Dedifferentiated amniotic fluid mesenchymal stem cell (primary cell): ENCODE measurements around the gene DYSF.
A peak's percentile ranks its signal among the peaks of the same experiment; 100 is the strongest.

Experiments
- DNase-seq: peaks from one replicate; pipeline ENCODE4 v3.0.0-alpha.2; 2016; ENCODE audit errors: extremely low spot score

The DYSF gene

DNA sequence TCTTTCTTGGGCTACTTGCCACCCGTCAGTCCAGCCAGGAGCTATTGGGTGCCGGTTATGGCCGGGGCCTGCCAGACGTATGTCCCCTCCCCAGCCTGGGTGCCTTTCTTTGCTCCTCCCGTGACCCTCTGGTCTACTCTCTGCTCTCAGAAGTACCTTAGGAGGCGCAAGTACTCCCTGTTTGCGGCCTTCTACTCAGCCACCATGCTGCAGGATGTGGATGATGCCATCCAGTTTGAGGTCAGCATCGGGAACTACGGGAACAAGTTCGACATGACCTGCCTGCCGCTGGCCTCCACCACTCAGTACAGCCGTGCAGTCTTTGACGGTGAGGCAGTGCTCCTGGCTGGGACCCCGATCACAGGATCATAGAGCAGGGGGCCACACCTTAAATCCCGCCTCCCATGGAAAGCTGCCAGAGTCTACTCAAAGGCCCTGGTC, 99.5 kb downstream of the DYSF start:
- no peak for DNase-seq

DNA sequence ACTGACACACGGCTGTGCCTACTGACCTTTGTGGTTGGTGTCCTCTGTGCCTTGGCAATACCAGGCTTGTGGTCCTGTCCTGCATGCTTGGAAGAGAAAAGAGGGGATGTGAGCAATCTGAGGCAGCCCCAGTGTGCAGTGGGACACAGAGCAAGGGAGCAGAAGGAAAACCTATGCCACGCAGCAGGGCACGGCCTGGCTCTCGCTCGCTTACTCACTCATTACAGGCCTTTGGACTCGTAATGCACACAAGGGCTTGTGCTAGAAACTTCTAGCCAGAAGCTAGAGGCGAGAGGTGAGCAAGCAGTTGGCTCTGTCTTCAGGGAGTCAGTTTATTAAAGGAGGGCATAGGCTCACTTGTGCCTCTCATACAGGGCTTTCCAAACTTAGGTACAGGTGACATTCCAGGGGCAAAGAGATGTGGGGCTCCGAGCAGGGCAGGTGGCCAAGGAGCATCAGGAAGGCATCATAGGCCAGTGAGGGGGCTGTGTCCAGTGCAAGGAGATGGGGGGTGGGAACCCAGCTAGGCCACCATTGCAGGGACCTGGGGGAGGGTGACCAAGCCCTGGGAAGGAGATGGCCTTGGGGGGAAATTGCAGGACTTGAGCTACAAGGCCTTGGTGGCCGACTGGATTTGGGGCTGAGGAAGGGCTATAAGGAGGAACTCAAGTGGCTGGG, 100.8 kb downstream of the DYSF start:
- no peak for DNase-seq

DNA sequence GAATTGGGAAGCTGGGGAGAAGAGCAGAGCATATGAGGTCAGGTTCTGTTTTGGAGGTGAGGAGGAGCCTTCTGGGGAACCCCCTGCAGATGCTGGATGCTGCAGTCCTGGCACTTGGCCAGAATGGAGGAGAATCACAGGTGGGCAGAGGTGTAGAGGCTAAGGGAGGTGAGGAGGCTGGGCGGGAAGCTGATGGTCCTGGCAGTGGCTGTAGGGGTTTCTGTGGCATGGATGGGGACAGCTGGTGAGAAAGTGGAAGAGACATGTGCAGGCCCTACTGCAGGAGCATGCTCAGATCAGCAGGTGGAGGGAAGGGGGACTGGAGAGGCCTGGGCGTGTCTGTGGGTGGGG, 101.3 kb downstream of the DYSF start:
- no peak for DNase-seq

- DNase-seq = no peak
Observed at GRCh38 chr2:71555798-71556454, 102.6 kb downstream of the DYSF start.

- DNase-seq = no peak
Observed at GRCh38 chr2:71556692-71557250, 103.4 kb downstream of the DYSF start.

- DNase-seq = no peak
Observed at GRCh38 chr2:71557321-71557720, 104.0 kb downstream of the DYSF start.

DNA sequence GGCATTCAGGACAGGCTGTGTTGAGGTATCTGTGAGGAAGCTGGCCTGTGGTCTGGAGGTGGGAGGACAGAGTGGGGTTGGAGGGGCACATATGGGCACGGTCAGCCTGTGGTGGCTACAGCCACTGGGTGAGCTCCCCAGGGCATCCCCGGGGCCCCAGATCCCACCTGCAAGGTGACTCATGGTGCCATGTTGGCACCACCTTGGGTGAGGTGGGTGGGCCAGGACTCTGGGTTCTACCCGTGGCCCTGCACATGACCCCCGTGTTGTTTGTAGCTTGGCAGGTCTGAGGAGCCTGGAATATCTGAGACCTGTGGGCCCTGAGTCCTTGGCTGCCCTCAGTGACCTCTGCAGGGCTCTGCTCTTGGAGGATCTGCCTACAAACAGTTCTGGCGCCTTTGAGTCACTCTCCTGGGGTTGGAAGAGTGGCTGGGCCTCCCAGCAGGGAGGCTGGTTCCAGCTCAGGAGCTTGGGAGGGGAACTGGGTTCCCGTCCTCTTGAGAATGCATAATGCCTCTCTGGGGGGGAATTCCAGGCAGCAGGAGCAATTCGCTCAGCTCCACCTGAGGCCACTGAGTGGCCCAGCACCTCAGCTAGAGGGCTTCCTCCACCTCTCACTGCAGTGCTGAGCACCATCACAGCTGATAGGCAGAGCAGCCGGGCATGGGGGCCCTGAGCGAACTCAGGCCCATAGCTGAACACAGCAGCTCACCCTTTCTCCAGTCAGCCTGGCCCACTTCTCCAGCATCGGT, 105.1 kb downstream of the DYSF start:
- no peak for DNase-seq

- no peak for DNase-seq
Observed at GRCh38 chr2:71559080-71559827, 105.9 kb downstream of the DYSF start.

DNA sequence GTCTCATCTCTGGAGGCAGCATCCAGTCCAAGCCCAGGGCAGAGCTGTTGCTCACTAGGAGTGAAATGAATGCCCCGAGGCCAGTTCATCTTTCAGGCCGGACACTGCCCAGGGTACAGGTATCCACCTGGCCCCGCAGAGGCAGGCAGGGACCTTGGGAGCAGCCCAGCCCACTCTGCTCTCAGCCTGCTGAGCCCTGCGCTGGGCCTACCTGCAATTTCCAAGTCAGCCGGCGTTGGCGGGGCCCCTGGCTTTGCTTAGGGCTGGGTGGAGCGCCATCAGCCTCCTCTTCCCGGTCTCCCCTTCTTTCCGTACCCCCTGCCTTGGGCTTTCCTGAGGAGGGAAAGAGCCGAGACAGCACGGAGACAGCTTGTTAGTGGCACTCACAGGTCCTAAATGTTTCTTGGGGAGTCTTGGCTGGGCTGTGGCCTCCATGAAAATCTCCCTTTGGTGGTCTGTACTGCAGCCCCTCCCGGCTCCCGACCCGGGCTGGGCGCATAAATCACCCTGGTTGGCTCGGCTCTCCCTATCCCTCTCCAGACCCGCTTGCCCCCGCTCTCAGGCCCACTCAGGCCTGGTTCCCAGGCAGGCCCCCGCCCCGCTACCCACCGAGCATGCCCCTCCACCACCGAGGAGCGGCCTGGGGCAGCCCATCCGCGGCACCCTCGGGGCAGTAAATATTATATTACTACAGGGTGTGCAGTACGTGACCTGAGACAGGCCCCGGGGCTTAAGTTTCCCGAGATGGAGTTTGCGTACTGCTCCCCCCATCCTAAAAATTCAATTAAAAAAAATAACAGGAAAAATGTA, 106.7 kb downstream of the DYSF start:
- no peak for DNase-seq

- no peak for DNase-seq
Observed at GRCh38 chr2:71560638-71561011, 107.3 kb downstream of the DYSF start.

GRCh38 chr2:71561441-71562267, 108.3 kb downstream of the DYSF start:
- no peak for DNase-seq

DNA sequence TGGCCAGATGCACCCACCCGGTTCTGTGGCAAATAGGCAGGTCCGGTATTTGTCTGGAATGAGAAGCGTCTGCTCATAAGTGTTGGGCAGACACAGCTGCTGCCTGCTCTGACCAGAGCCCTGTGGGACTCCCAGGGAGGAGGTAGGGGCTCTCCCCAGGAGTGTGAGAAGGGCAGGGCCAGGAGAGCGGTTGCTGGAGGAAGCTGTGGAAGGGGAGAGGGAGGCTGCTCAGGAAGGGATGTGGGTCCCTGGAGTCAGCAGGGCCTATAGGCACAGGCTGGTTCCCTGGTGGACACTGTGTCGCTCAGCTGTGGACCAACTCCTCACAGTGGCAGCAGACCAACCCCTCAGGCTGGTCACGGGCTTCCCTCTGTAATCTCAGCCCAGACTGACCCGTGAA, 109.2 kb downstream of the DYSF start:
- no peak for DNase-seq

GRCh38 chr2:71563872-71564271, 110.5 kb downstream of the DYSF start:
- no peak for DNase-seq

- DNase-seq = no peak
Observed at GRCh38 chr2:71564361-71564760, 111.0 kb downstream of the DYSF start.

DNA sequence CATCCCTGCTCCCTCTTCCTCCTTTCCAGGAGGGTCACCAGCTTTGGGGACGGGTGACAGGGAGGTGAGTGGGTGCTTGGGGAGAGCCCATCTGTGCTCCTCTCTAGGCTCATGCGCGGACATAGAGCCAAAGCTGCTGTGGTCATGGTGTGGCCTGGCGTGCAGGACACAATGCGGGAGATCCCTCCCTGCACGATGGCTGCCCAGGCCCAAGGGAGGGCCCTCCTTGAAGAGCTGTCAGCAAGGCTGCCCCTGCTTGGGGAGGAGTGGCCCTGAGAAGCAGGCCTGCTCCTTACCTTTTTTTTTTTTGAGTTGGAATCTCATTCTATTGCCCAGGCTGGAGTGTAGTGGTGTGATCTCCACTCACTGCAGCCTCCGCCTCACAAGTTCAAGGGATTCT, 111.4 kb downstream of the DYSF start:
- DNase-seq = no peak

- DNase-seq = peak; percentile 27
Observed at GRCh38 chr2:71566372-71566771, 113.0 kb downstream of the DYSF start.

- DNase-seq = no peak
Observed at GRCh38 chr2:71567625-71568024, 114.3 kb downstream of the DYSF start.

DNA sequence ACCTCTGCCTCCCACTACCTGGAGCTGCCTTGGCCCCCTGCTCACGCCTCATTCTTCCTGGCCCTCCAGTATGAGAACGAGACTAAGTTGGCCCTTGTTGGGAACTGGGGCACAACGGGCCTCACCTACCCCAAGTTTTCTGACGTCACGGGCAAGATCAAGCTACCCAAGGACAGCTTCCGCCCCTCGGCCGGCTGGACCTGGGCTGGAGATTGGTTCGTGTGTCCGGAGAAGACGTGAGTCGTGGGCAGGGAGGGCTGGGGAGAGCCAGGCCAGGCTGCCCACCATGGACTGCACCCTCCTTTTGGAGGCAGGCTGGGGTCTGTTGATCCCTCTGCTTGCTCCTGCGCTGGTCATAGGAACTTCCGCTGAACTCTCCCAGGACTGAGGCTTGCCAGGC, 114.7 kb downstream of the DYSF start:
- DNase-seq = no peak

GRCh38 chr2:71570511-71570910, 117.2 kb downstream of the DYSF start:
- no peak for DNase-seq

- no peak for DNase-seq
Observed at GRCh38 chr2:71570951-71571460, 117.6 kb downstream of the DYSF start.
